AG04449 (cell line): Measurements from ENCODE around the gene ETDA.
"Not testable (repeated sequence)": the region's sequence is repeated elsewhere in the genome, so short reads cannot be mapped to it uniquely, and the experiment has no call there.

Experiments used
- CTCF ChIA-PET: fragments of 350-600 bp; formaldehyde crosslinking; extraction: SDS; loops from one replicate; lab custom pipeline; 2021; ENCODE audit warnings: antibody characterized with exemption; lab: Yijun Ruan, JAX
- POLR2A ChIA-PET: fragments of 400-600, 350-600 bp; formaldehyde crosslinking; extraction: SDS; loops from one replicate; lab custom pipeline; 2020; ENCODE audit warnings: antibody characterized with exemption, inconsistent platforms; lab: Yijun Ruan, JAX
- DNase-seq: peaks from one replicate; pipeline ENCODE4 v3.0.0-alpha.2; 2010; ENCODE audit warnings: low read depth, low spot score
- H3K4me3 ChIP-seq: 2 replicates; pipeline ENCODE4 v1.5.1; 2011; ENCODE audit warnings: low read depth, mild to moderate bottlenecking, control low read depth, low read length
- CTCF ChIP-seq: IDR thresholded peaks from one replicate; pipeline ENCODE4 v1.5.1; 2011; ENCODE audit warnings: mild to moderate bottlenecking, moderate library complexity, low read length, control low read depth, inconsistent platforms; ENCODE audit not compliant: insufficient read depth; ENCODE audit errors: missing control alignments

Gene ETDA

GRCh38 chrX:135252011-135252518 is at the start of gene ETDA:
Gene ETDA (plus strand): TSS chrX:135252061. CDS start chrX:135253277, 1,216 bp downstream.
- CTCF ChIA-PET, H3K4me3 ChIP-seq, DNase-seq: not testable (repeated sequence)

GRCh38 chrX:135206427-135206826 is 45.4 kb upstream of the ETDA start:
- H3K4me3 ChIP-seq, DNase-seq, POLR2A ChIA-PET: not testable (repeated sequence)
- CTCF ChIA-PET, result interaction anchor here (1.3 kb wide), 1 partner anchor 241 kb away, joined by 4 read pairs; no protein-coding TSS in a partner anchor

More at GRCh38 chrX:135252011-135252518, at the start of gene ETDA:
- POLR2A ChIA-PET, result not testable (repeated sequence)

- ChIA-PET POLR2A (no interaction called here), CTCF (no interaction called here)
- no peak overlapping the region for H3K4me3 ChIP-seq
- DNase-seq, result no peak
- no peak for TF ChIP-seq CTCF
Observed at GRCh38 chrX:135213200-135213844, 38.5 kb upstream of the ETDA start.

- POLR2A ChIA-PET, CTCF ChIA-PET: not testable (repeated sequence)
Observed at GRCh38 chrX:135245989-135246388, 5.9 kb upstream of the ETDA start.

GRCh38 chrX:135256087-135256684 is 4.3 kb downstream of the ETDA start:
- POLR2A ChIA-PET, DNase-seq, H3K4me3 ChIP-seq, CTCF ChIA-PET: not testable (repeated sequence)

More at GRCh38 chrX:135245989-135246388, 5.9 kb upstream of the ETDA start:
- DNase-seq, H3K4me3 ChIP-seq: not testable (repeated sequence)

GRCh38 chrX:135256923-135257322 is 5.1 kb downstream of the ETDA start:
- POLR2A ChIA-PET, result no interaction called here
- no peak for DNase-seq
- CTCF ChIA-PET, result no interaction called here
- H3K4me3 ChIP-seq, result no peak overlapping the region
- TF ChIP-seq CTCF, result no peak

- H3K4me3 ChIP-seq, result no peak overlapping the region
- ChIA-PET POLR2A (no interaction called here), CTCF (no interaction called here)
- TF ChIP-seq CTCF, result no peak
- no peak for DNase-seq
Observed at GRCh38 chrX:135257469-135257868, 5.6 kb downstream of the ETDA start.

GRCh38 chrX:135260976-135261375 is 9.1 kb downstream of the ETDA start:
- CTCF ChIA-PET, DNase-seq, POLR2A ChIA-PET, H3K4me3 ChIP-seq: not testable (repeated sequence)

- CTCF ChIA-PET, POLR2A ChIA-PET, DNase-seq, H3K4me3 ChIP-seq: not testable (repeated sequence)
Observed at GRCh38 chrX:135263376-135263775, 11.5 kb downstream of the ETDA start.
